HG03095 (cell line): Measurements from ENCODE around the gene GATA1.

Experiments
- ATAC-seq: cut with Tn5 transposase; IDR thresholded peaks from one replicate; pipeline ENCODE4 v1.9.1; 2021; ENCODE audit warnings: moderate library complexity; ENCODE audit not compliant: unreplicated experiment

GATA1 gene

GRCh38 chrX:48786341-48786800 is at the start of gene GATA1:
Gene GATA1, plus strand, starts transcription at chrX:48786590. Its CDS starts 4,520 bp downstream, at chrX:48791110.
- no peak for ATAC-seq

- ATAC-seq, result no peak
Observed at GRCh38 chrX:48736878-48737212, 49.5 kb upstream of the GATA1 start.

- ATAC-seq, result peak; percentile 97
Observed at GRCh38 chrX:48737213-48737938, 49.0 kb upstream of the GATA1 start.

GRCh38 chrX:48737940-48738339 is 48.5 kb upstream of the GATA1 start:
- no peak for ATAC-seq

GRCh38 chrX:48741834-48742233 is 44.6 kb upstream of the GATA1 start:
- no peak for ATAC-seq

- ATAC-seq, result no peak
Observed at GRCh38 chrX:48745222-48745621, 41.2 kb upstream of the GATA1 start.

GRCh38 chrX:48747415-48748016 is 38.9 kb upstream of the GATA1 start:
- no peak for ATAC-seq

- no peak for ATAC-seq
Observed at GRCh38 chrX:48749182-48749581, 37.2 kb upstream of the GATA1 start.

GRCh38 chrX:48751343-48751742 is 35.0 kb upstream of the GATA1 start:
- ATAC-seq, result no peak

- ATAC-seq, result no peak
Observed at GRCh38 chrX:48752498-48752897, 33.9 kb upstream of the GATA1 start.

GRCh38 chrX:48753708-48754228 is 32.6 kb upstream of the GATA1 start:
- ATAC-seq, result no peak

- no peak for ATAC-seq
Observed at GRCh38 chrX:48754238-48754637, 32.2 kb upstream of the GATA1 start.

GRCh38 chrX:48761674-48762471 is 24.5 kb upstream of the GATA1 start, which contains the start of gene GLOD5:
Gene GLOD5, plus strand, starts transcription at chrX:48761747. Its CDS starts 44 bp downstream, at chrX:48761791.
- ATAC-seq, result no peak

- no peak for ATAC-seq
Observed at GRCh38 chrX:48769230-48769629, 17.2 kb upstream of the GATA1 start.

- no peak for ATAC-seq
Observed at GRCh38 chrX:48770296-48770695, 16.1 kb upstream of the GATA1 start.

- no peak for ATAC-seq
Observed at GRCh38 chrX:48772602-48773001, 13.8 kb upstream of the GATA1 start.

- no peak for ATAC-seq
Observed at GRCh38 chrX:48776818-48777439, 9.5 kb upstream of the GATA1 start.

- ATAC-seq, result no peak
Observed at GRCh38 chrX:48779399-48779798, 7.0 kb upstream of the GATA1 start.

GRCh38 chrX:48781705-48782104 is 4.7 kb upstream of the GATA1 start:
- no peak for ATAC-seq

GRCh38 chrX:48782216-48782615 is 4.2 kb upstream of the GATA1 start:
- ATAC-seq, result no peak

- no peak for ATAC-seq
Observed at GRCh38 chrX:48782795-48783194, 3.6 kb upstream of the GATA1 start.
